NCI-H1930 (cell line): ENCODE measurements around the gene AP5Z1.
"Not testable (repeated sequence)": the region's sequence is repeated elsewhere in the genome, so short reads cannot be mapped to it uniquely, and the experiment has no call there.

Experiments
- DNase-seq, 2 experiments: peaks; one replicate each; lab custom pipeline; 2025; lab: John Stamatoyannopoulos, UW

AP5Z1 gene

GRCh38 chr7:4788627-4789189 lies 13.3 kb downstream of the AP5Z1 start:
- DNase-seq = no peak

GRCh38 chr7:4789194-4790077 lies 14.0 kb downstream of the AP5Z1 start:
- no peak for DNase-seq

GRCh38 chr7:4790078-4790465 lies 14.6 kb downstream of the AP5Z1 start:
- no peak for DNase-seq

GRCh38 chr7:4790516-4790991 lies 15.1 kb downstream of the AP5Z1 start:
- DNase-seq = no peak

GRCh38 chr7:4791101-4791737 lies 15.8 kb downstream of the AP5Z1 start:
- DNase-seq = no peak

- DNase-seq = peak in 1 of 2 experiments; percentile 26
Observed at GRCh38 chr7:4791738-4792536, 16.5 kb downstream of the AP5Z1 start.

- no peak for DNase-seq
Observed at GRCh38 chr7:4792537-4793126, 17.2 kb downstream of the AP5Z1 start.

GRCh38 chr7:4793385-4793993 lies 18.1 kb downstream of the AP5Z1 start:
- DNase-seq = not testable (repeated sequence)

GRCh38 chr7:4794171-4794570 lies 18.7 kb downstream of the AP5Z1 start:
- not testable (repeated sequence) for DNase-seq

GRCh38 chr7:4794591-4795350 lies 19.3 kb downstream of the AP5Z1 start:
- no peak for DNase-seq

GRCh38 chr7:4796453-4796852 lies 21.0 kb downstream of the AP5Z1 start:
- no peak for DNase-seq

- no peak for DNase-seq
Observed at GRCh38 chr7:4797858-4798705, 22.7 kb downstream of the AP5Z1 start.

GRCh38 chr7:4798706-4799235 lies 23.3 kb downstream of the AP5Z1 start:
- no peak for DNase-seq

- no peak for DNase-seq
Observed at GRCh38 chr7:4799508-4800268, 24.3 kb downstream of the AP5Z1 start.

GRCh38 chr7:4800487-4800886 lies 25.1 kb downstream of the AP5Z1 start:
- DNase-seq = no peak

- DNase-seq = no peak
Observed at GRCh38 chr7:4800926-4801838, 25.8 kb downstream of the AP5Z1 start.

- DNase-seq = no peak
Observed at GRCh38 chr7:4801839-4802231, 26.4 kb downstream of the AP5Z1 start.
